ENCODE data around the gene TRAF7. TPM values are rescaled to one million over a fixed set of nuclear protein-coding genes. Genes with fewer than 3 reads are reported as not detected.
"Not testable (repeated sequence)": the region's sequence is repeated elsewhere in the genome, so short reads cannot be mapped to it uniquely, and the experiment has no call there.

The TRAF7 gene
- total RNA-seq, 1 donor from 2014 or later: 35.7 TPM

GRCh38 chr16:2117960-2118722 is 37.4 kb upstream of the TRAF7 start:
- DNase-seq (ENCODE audit: low spot score); intact Hi-C loops (cut with DNase I): not testable (repeated sequence)

GRCh38 chr16:2121325-2121724 is 34.3 kb upstream of the TRAF7 start:
- intact Hi-C loops (cut with DNase I): loop anchor here (1.0 kb wide), 1 partner anchor 19 kb away; no protein-coding TSS in a partner anchor
- not testable (repeated sequence) for DNase-seq (ENCODE audit: low spot score)

DNA sequence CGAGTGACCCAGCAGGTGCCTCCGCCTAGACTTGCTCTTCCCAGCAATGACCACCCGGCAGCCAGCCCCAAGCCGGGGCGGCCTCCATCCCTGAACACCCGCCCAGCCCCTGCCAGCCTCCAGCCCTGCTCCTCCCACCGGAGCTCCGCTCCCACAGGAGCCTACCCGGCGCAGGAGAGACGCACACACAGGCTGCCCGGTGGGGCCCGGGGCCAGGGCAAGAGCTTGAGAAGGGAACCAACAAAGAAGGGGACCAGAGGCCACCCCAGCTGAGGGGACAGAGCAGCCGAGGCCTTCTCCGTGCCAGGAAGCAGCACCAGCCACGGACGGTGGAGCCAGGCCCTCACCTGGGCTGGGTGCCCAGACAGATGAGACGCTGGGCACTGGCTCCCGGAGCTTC is 33.7 kb upstream of the TRAF7 start:
- intact Hi-C loops (cut with DNase I): loop anchor here (1.0 kb wide), 1 partner anchor 18 kb away; no protein-coding TSS in a partner anchor
- DNase-seq (ENCODE audit: low spot score): no peak

DNA sequence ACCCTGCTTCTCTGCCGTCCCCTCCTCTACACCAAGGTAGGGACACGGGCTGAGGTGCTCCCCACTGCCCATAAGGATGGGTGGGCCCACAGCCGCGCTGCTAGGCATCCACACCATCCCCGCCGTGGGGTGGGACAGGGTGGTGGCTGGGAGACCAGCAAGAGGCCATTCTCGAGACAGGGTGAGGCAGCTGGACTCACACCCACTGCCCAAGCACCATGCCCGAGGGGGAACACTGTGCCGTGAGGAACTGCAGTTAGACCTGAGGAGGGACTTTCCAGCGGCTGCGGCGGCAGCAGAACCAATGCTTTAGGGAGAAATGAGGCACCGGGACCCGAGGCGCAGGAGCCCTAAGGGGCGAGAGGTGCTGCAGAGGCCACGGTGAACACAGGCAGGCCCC is 33.2 kb upstream of the TRAF7 start:
- DNase-seq (ENCODE audit: low spot score): no peak
- intact Hi-C loops (cut with DNase I): no loop called here

DNA sequence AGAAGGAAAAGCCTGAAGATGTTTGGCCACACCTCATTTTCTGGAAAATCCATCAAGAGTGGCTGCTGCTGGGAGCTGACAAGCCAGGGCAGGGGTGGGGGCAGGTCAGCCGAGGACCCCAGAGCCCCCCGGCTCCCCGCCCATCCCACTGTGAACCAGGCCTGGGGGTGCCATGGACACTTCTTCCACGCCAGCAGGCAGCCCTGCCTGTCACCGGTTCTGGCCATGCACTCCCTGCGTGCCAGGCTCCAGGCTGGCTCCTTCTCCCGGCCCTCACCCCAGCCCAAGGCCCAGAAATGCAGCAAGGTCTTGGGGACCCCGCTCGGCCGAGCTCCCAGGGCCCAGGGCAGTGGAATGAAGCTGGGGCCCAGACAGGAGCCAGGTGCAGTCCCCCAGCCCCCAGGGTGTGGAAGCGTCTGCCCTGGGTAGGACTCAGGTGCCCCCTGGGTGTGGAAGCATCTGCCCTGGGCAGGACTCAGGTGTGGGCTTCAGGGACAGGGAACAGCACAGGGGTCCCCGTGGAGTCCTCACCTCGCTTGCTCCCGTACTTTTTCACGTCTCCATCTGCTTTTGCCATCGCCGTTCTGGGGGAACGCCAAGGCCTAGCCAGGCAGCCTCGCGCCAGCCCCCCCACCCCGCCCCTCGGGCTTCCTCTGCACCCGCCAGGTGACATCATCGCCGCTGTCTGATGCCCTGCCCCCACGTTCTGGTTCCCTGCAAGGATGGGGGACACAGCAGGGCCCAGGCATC is 32.5 kb upstream of the TRAF7 start:
- intact Hi-C loops (cut with DNase I); DNase-seq (ENCODE audit: low spot score): not testable (repeated sequence)

DNA sequence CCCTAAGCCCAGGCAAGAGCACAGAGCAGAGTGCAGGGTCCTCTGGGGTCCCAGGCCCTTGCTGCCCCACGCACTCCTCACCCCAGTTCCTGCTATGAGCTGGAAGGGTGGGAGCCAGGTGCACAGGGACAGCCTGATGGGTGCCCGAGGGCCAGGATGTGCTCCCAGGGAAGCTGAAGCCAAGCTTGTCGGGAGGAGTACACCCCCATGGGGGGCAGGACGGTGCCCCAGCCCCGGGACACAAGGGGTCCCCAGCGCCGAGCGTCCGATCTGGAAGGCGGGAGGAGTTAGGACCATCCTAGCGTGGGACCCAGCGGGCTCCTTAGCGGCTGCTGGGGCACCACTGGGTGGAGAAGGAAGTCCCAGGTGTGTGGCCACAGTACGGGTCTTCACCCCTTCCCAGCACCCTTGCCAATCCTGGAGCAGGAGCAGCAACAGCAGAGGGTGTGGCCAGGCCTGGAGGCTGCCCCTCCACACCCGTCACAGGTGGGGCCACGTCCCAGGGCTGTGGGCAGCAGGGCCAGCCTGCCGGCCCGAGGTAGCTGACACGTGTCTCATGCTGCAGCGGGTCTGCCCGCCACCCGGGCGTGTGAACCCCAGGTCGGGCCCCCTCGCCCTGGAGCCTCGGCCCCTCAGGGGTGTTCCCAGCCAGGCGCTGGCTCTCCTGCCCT is 31.7 kb upstream of the TRAF7 start:
- DNase-seq (ENCODE audit: low spot score); intact Hi-C loops (cut with DNase I): not testable (repeated sequence)

- DNase-seq (ENCODE audit: low spot score); intact Hi-C loops (cut with DNase I): not testable (repeated sequence)
Observed at GRCh38 chr16:2124377-2124693, 31.2 kb upstream of the TRAF7 start.

GRCh38 chr16:2124694-2125444 is 30.7 kb upstream of the TRAF7 start:
- peak; percentile 89 for DNase-seq (ENCODE audit: low spot score)
- intact Hi-C loops (cut with DNase I): not testable (repeated sequence)

- intact Hi-C loops (cut with DNase I); DNase-seq (ENCODE audit: low spot score): not testable (repeated sequence)
Observed at GRCh38 chr16:2125609-2126008, 30.0 kb upstream of the TRAF7 start.

- DNase-seq (ENCODE audit: low spot score): peak; percentile 84
- intact Hi-C loops (cut with DNase I): not testable (repeated sequence)
Observed at GRCh38 chr16:2126161-2126743, 29.3 kb upstream of the TRAF7 start.

GRCh38 chr16:2126928-2127556 is 28.5 kb upstream of the TRAF7 start:
- DNase-seq (ENCODE audit: low spot score); intact Hi-C loops (cut with DNase I): not testable (repeated sequence)

- DNase-seq (ENCODE audit: low spot score); intact Hi-C loops (cut with DNase I): not testable (repeated sequence)
Observed at GRCh38 chr16:2127630-2128280, 27.8 kb upstream of the TRAF7 start.

DNA sequence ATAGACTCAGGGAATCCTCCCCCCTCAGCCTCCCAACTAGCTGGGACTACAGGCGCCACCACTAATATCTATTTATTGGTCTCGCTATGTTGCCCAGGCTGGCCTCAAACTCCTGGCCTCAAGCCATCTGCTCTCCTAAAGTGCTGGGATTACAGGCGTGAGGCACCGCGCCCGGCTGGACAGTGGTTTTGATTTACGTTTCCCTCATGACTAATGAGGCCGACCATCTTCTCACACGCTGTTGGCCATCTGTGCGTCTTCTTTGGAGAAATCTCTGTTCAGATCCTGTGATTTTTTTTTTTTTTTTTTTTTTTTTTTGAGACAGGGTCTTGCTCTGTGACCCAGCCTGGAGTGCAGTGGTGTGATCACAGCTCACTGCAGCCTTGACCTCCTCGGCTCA is 26.3 kb upstream of the TRAF7 start:
- DNase-seq (ENCODE audit: low spot score); intact Hi-C loops (cut with DNase I): not testable (repeated sequence)

GRCh38 chr16:2129890-2130447 is 25.6 kb upstream of the TRAF7 start:
- intact Hi-C loops (cut with DNase I); DNase-seq (ENCODE audit: low spot score): not testable (repeated sequence)

DNA sequence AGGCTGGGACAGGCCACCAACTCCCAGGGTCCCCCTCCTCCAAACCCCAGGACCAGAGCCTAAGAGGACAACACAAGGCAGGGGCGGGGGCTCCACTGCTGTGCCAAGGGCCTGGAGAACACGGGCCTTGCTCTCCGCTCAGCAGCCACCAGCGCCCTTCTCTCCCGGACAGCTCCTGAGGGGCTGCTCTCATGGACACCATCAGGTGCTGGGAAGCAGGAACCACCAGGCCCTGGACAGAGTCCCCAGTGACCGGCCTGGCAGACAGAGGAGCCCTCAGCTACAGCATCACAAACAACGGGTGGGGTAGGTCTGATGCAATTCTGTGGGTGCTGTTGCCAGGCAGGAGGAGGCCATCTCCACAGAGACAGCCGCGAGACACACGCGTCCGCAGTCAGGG is 21.8 kb upstream of the TRAF7 start:
- intact Hi-C loops (cut with DNase I); DNase-seq (ENCODE audit: low spot score): not testable (repeated sequence)

GRCh38 chr16:2135071-2135470 is 20.5 kb upstream of the TRAF7 start:
- DNase-seq (ENCODE audit: low spot score); intact Hi-C loops (cut with DNase I): not testable (repeated sequence)

DNA sequence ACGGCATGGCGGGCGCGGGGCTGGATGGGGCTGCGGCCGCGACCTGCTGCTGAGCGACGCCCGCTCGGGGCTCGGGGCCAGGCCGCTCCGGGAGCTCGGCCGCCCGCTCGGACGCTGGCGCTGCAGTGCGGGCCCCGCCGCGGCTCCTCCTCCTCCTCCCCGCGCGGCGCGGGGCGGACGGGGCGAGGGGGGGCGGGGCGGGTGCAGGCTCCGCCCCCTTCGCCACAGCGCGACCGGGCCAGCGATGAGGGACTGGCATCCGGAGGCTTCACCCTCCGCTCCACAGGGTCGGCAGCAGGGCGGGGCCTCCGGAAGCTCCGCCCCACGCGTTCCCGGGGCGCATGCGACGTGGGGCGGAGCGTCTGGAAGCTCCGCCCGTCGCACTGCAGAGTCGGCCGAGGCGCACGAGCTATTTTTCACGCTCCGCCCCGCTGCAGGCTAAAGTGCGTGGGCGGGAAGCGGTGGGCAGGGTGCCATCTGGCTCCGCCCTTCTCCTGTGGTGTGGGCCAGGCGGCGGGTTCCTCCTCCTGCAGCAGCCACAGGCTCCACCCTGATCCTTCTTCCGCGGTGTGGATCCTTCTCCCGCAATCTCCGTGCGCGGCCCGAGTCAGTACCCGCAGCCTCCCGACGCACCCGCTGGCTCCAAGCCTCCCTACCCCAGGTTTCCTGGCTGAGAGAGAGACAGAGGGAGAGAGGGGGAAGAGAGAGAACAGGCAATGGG is 19.7 kb upstream of the TRAF7 start, which contains the start of gene PKD1:
PKD1 (minus strand) TSS at position 129 of the 721 bp plus-strand sequence. CDS start 209 bp downstream, outside the sequence.
- DNase-seq (ENCODE audit: low spot score): peak; percentile 97

More for the DNA sequence above, 19.7 kb upstream of the TRAF7 start, which contains the start of gene PKD1:
- intact Hi-C loops (cut with DNase I): not testable (repeated sequence)
